ENCODE data around the gene INO80E.

Gene INO80E

DNA sequence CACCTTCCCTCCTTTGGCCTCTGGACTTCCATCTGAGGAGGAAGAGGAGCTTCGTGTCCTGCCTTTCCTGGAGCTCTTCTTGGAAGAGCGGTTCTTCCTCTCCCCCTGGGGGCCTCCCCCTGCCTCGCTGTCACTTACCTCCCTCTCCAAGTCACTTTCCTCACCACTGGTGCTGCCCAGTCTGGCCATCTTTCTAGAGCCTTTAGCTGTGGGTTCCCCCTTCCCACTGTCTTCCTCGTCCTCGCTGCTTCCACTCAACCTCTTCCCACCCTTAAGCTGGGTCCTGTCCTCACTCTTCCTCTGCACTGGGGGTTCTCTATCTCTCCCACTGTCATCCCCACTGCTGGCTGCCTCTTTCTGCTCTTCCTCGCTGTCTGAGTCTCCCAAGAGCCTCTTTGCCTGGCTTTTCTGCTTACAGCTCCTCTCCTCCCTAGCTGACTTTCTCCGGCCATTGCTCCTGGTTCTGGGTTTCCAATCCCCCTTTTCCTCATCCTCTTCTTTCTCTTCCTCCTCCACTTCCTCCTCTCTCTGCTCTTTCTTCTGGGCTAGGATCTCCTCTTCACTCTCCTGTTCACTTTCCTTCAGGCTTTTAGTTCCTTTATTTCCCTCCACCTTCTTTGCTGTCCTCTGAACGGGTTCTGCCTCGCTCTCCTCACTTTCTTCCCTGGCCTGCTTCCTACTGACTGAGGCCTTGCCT, 2.0 kb upstream of the INO80E start:
- no peak for DNase-seq (ENCODE audit: insufficient read length, low spot score)
- TF ChIP-seq CTCF (IDR thresholded peaks at IDR 0.05; ENCODE audit: insufficient read depth, missing control alignments) = no peak
- FAIRE-seq = no peak

GRCh38 chr16:29994600-29995323, 1.3 kb upstream of the INO80E start:
- TF ChIP-seq CTCF (IDR thresholded peaks at IDR 0.05; ENCODE audit: insufficient read depth, missing control alignments) = no peak
- FAIRE-seq (no peak), DNase-seq (ENCODE audit: insufficient read length, low spot score) (no peak)

- FAIRE-seq (no peak), DNase-seq (ENCODE audit: insufficient read length, low spot score) (peak; percentile 96)
- no peak for TF ChIP-seq CTCF (IDR thresholded peaks at IDR 0.05; ENCODE audit: insufficient read depth, missing control alignments)
Observed at GRCh38 chr16:29995324-29995910, 624 bp upstream of the INO80E start, which contains the start of gene HIRIP3. Gene HIRIP3 (minus strand): TSS chr16:29995617. CDS start chr16:29995605, 12 bp downstream.

DNA sequence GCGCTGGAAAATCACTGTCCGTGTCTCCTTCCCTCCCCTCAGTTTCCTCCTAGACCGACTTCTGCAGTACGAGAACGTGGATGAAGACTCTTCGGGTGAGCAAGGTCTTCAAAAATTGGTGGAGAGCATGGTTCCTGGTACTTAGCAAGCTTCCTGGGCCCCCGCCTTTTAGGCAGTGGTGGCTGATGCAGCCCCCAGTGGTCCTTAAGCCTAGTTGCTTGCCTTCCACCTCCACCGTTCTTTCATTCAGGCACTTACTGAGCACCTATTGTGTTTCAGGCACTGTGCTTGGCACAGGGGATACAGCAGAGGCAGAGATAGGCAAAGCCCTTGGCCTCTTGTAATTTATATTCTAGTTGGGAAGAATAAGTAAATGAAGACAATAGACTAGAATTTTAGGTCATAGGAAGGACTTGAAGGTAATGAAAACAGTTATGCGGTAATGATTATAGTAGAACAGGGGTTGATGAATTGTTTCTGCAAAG, 767 bp downstream of the INO80E start:
- no peak for TF ChIP-seq CTCF (IDR thresholded peaks at IDR 0.05; ENCODE audit: insufficient read depth, missing control alignments)
- FAIRE-seq (no peak), DNase-seq (ENCODE audit: insufficient read length, low spot score) (no peak)

DNA sequence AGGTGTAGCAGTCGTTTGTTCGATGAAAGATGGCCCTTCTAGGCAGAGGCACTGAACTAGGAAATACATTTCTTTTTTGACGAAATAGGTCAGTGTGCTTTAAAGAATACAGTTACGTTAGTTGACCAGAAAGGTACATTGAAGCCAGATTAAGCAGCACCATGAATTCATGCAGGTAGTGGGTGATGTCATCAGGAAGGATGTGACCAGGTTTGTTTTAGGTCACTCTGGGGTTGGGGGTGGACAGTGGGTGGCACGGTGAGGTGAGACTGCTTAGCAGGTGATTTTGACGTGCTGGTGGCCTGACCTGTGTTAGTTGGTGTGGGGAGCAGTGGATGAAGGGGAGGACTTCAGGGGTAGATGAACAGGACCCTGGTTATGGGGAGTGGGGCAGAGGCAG, 3.6 kb downstream of the INO80E start:
- DNase-seq (ENCODE audit: insufficient read length, low spot score) (no peak), FAIRE-seq (no peak)
- no peak for TF ChIP-seq CTCF (IDR thresholded peaks at IDR 0.05; ENCODE audit: insufficient read depth, missing control alignments)

GRCh38 chr16:30000735-30001631, 4.9 kb downstream of the INO80E start:
- no peak for FAIRE-seq

More at GRCh38 chr16:30000735-30001631, 4.9 kb downstream of the INO80E start:
- no peak for TF ChIP-seq CTCF (IDR thresholded peaks at IDR 0.05; ENCODE audit: insufficient read depth, missing control alignments)
- DNase-seq (ENCODE audit: insufficient read length, low spot score) = no peak
